ENCODE data around the gene THAP8.

The THAP8 gene

GRCh38 chr19:35992907-35993765 is 60.9 kb downstream of the THAP8 start:
- DNase-seq: no peak

- DNase-seq: no peak
Observed at GRCh38 chr19:35991731-35992450, 62.2 kb downstream of the THAP8 start.

GRCh38 chr19:35990771-35991730 is 63.0 kb downstream of the THAP8 start:
- DNase-seq: no peak

- no peak for DNase-seq
Observed at GRCh38 chr19:35990156-35990555, 63.9 kb downstream of the THAP8 start.

- no peak for DNase-seq
Observed at GRCh38 chr19:35988824-35989223, 65.3 kb downstream of the THAP8 start.

- DNase-seq: no peak
Observed at GRCh38 chr19:35987571-35987896, 66.6 kb downstream of the THAP8 start.

GRCh38 chr19:35986664-35987570 is 67.2 kb downstream of the THAP8 start:
- DNase-seq: peak; percentile 28

GRCh38 chr19:35986111-35986510 is 68.0 kb downstream of the THAP8 start:
- no peak for DNase-seq
